Fibroblast of lung (primary cell): Measurements from ENCODE around the gene CRB1.

Experiments used
- CTCF ChIP-seq, 2 donors: IDR thresholded peaks in 1 of 2; conservative IDR thresholded peaks in 1 of 2; 1 replicate in 1 of 2; 2 replicates in 1 of 2; pipeline ENCODE4 v1.5.1; 2011 to 2012; ENCODE audit warnings: low read length in 2 of 2, control low read depth in 1 of 2, inconsistent platforms in 1 of 2, low read depth in 1 of 2, mild to moderate bottlenecking in 1 of 2
- EZH2 ChIP-seq: IDR thresholded peaks from 2 replicates; pipeline ENCODE4 v1.5.1; 2012; ENCODE audit warnings: low read length, control low read depth, mild to moderate bottlenecking; ENCODE audit errors: missing control alignments

- TF ChIP-seq CTCF (conservative IDR thresholded peaks at IDR 0.05 in 1 of 2, IDR thresholded peaks at IDR 0.05 in 1 of 2; ENCODE audit: low read depth in 1 of 2, low read length in 2 of 2) = peak in 1 of 2 donors; percentile 38
- TF ChIP-seq EZH2 = no peak
Observed at GRCh38 chr1:197526736-197527371, 258.8 kb downstream of the CRB1 start.
